ENCODE measurements around the gene SMG7.

SMG7 gene

DNA sequence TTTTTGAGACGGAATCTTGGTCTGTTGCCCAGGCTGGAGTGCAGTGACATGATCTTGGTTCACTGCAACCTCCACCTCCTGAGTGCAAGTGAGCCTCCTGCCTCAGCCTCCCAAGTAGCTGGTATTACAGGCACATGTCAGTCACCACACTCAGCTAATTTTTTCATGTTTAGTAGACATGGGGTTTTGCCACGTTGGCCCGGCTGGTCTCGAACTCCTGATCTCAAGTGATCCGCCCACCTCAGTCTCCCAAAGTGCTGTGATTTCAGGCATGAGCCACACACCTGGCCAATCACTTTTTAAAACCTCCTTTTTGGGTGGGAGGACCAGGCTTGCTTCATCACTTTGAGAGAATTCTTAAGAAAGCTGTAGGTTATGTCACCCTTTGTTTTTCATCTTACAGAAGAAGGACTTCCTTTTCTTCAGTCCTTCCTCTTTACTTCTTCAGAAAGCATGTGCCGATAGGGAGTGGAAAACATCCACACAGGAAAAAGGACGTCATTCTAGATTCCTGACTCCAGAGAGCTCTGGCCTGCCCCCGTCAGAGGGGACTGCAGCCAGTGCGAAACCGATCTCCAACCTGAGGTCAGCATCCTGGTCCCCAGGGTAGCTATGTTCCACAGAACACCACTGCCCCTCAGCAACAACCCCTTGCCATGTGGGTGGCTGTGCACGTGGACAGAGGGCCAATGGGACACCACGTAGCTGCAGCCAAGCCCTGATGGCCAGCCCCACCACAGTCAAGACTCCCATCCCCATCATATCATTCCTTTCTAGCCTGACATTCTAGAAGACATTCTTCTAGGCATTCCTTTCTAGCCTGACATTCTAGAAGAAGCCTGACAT is 96.1 kb downstream of the SMG7 start:
- no peak for DNase-seq

- DNase-seq = no peak
These were observed 96.8 kb downstream of the SMG7 start for GRCh38 chr1:183569141-183569540.

DNA sequence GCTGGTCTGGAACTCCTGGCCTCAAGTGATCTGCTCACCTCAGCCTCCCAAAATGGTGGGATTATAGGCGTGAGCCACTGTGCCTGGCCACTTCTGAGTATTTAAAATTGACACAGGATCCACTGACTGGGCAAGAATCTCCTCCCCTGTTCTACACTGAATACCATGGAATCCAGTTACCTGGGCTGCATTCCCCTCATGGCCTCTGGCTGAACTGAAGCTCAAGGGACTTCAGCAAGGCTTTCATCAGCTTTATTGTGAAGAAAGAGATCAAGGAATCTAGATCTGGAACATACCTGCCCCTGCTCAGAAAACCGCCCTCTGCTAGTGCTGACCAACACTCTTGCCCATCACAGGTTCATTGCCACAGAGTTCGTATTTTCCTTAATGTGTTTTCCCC is 97.5 kb downstream of the SMG7 start:
- DNase-seq = no peak

GRCh38 chr1:183570451-183570850 is 98.2 kb downstream of the SMG7 start:
- no peak for DNase-seq

- DNase-seq = no peak
These were observed 99.5 kb downstream of the SMG7 start for GRCh38 chr1:183571678-183572268.

- DNase-seq = no peak
These were observed 100.4 kb downstream of the SMG7 start for GRCh38 chr1:183572721-183573120.

- no peak for DNase-seq
These were observed 103.3 kb downstream of the SMG7 start for GRCh38 chr1:183575606-183576005.

- no peak for DNase-seq
These were observed 104.2 kb downstream of the SMG7 start for GRCh38 chr1:183576537-183576936.

DNA sequence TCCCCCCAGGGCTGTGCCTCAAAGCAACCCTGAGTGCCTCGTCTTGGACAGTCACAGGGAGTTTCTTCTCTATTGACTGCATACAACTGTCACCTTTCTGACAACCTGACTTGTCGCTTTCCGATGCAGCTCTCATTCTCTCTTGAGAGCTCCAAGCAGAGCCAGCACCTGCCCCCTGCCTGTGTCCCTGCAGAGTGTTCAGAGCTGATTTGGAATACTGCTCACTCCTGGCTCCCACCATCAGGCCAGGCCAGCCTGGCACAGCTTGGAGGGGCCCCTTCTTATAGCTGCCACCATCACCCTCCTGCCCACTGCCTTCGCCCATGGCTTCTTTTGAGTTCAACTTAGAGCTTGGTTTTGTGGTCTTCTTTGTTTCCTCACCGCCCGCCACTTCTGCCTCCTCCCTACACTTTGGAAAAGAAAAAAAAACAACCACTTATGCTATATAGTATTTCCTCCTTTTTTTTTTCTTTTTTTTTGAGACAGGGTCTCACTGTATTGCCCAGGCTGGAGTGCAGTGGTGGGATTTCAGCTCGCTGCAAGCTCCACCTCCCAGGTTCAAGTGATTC is 105.7 kb downstream of the SMG7 start:
- DNase-seq = no peak

- no peak for DNase-seq
These were observed 106.6 kb downstream of the SMG7 start for GRCh38 chr1:183578856-183579255.

GRCh38 chr1:183580281-183580682 is 108.0 kb downstream of the SMG7 start:
- no peak for DNase-seq

DNA sequence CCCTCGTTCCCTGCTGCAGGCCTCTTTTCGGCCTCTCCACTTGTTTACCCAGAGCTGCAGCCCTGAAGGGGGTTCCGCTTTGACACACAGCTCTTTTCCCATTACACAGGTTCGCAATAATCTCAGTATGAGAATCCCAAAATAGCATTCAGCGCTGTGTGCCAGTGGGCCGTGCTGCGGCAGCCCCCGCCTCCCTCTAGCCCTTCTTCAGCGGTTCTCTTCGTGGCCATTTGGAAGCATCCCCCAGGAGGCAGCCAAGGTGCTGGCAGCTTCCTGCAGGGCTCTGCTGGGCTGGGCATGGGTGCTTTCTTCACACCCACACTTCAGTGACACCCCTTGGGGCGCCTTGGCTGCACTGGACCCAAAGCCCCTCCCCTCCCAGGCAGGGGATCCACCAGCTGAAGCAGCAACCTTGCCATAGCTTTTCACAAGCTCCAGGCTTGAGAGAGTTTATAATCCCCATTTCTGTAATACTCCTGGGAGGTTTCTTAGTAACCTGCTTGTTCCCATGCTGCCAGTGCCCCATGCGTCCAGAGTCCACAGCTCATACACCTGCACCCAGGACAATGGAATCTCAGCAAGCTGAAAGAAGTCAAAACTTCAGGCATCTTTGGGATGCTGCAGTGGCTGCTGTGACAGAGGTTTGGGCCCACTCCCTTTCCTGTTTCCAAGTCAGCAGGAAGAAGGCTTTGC is 109.9 kb downstream of the SMG7 start:
- DNase-seq = no peak

GRCh38 chr1:183583466-183583865 is 111.2 kb downstream of the SMG7 start:
- DNase-seq = no peak

GRCh38 chr1:183584147-183584546 is 111.8 kb downstream of the SMG7 start:
- no peak for DNase-seq

DNA sequence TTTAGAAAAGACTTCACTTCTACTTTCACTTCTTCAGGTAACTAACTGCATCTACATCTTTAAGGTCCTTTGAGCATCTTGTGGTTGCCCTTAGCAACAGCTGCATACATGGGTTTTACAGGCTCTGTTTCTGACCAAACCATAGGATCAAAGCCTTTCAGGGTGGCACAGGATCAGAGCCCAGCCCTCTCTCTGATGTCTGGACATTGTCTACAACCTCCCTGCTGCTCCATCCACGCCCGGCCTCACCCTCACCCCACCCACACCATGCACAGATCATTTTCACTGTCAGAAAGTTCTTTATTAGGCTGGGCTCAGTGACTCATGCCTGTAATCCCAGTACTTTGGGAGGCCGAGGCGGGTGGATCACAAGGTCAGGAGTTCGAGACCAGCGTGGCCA is 112.7 kb downstream of the SMG7 start:
- no peak for DNase-seq

- no peak for DNase-seq
These were observed 114.2 kb downstream of the SMG7 start for GRCh38 chr1:183586455-183586854.

- no peak for DNase-seq
These were observed 114.6 kb downstream of the SMG7 start for GRCh38 chr1:183586926-183587325.

DNA sequence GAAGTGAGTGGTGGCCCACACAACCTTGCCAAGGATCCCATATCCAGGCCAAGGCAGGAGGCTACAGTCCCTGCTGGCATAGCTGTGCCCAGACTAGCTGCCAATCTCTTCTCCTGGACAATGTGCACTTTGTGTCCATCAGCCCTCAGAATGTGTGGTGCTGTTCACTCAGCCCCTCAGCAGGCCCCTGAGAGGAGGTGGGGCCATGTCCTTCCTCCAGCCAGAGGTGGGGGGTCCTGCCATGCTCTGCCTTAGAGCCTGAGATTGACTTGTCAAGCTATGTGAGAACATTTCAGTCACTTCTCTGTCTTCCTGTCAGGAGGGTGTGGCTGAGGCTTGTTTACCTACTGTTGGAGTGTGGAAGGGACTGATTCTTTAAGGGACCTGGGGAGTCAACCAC is 116.5 kb downstream of the SMG7 start:
- no peak for DNase-seq

DNA sequence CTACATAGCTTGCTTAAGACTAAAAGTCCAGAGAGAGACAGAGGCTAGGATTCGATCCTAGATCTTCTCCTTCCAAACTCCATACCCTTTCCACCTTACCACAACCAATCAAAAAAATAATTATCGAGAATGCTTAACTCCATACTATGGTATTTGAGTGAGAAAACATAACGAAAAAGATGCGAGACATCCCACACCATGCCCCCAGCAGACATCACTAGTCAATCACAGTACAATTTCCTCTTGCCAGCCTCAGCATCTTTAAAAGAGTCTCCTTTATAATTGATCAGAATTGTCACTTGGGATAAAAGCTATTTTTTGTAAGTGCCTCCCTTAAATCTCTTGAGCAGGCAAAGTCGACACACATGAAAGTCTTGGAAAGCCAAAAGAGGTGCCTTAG is 117.1 kb downstream of the SMG7 start:
- DNase-seq = no peak

- DNase-seq = no peak
These were observed 117.6 kb downstream of the SMG7 start for GRCh38 chr1:183589874-183590243.

GRCh38 chr1:183590244-183591191 is 118.2 kb downstream of the SMG7 start, which contains the start of gene NCF2:
TSS of gene NCF2 (minus strand) at chr1:183590459. CDS start at chr1:183590329, 130 bp downstream.
- no peak for DNase-seq

- DNase-seq = no peak
These were observed 120.4 kb downstream of the SMG7 start for GRCh38 chr1:183592733-183593132.

Measured in NCI-H1930 (cell line).